ENCODE data around the gene GARIN5B. TPM values are rescaled to one million over a fixed set of nuclear protein-coding genes. Genes with fewer than 3 reads are reported as not detected.
A peak's percentile ranks its signal among the peaks of the same experiment; 100 is the strongest.

GARIN5B gene
- total and polyA plus RNA-seq, 2 of the 4 experiments (the other 2 are of a cell fraction): not detected

DNA sequence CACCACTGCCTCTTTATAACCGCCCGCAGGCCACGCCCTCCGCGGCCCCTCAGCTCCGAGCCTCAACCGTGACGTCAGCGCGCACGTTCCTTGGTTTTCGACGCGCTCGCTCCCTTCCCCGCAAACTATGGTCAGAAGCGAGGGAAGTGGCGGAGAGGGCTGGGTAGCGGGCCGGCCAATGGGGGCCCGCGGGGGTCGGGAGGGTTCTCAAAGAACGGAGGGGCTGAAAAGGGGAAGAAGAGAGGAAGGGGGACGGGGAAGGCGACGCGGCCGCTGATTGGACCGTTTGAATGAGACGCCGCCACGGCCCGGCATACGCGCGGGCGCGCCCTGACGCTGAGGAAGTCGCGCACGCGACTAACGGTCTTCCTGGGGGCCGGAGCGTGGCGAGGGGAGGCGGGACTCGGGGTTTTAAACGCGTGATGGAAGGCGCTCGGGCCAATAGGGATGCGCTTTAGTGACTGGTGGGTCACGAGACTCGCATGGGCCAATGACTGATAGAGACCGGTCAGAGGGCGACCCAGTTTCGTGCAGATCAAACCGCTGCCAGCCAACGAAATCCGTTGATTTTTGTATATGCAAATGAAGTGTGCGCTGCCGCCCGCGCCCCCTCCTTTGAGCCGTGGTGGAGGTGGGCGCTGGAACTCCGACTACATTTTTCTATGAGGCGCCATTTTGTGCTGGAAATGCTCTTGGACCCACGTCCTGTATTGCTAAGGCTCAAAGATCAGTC is 44.9 kb upstream of the GARIN5B start:
- Histone ChIP-seq H2BK5ac (ENCODE audit: low read depth, low read length, poor library complexity, severe bottlenecking) (peak overlapping the region; percentile 94), H3K79me1 (ENCODE audit: low read depth in 1 of 2, low read length in 2 of 2) (peaks cover 5 to 32% of the 10 kb centered on the region in 2 experiments; a peak in 3 of 4 replicates), H3K9ac (ENCODE audit: low read depth, low read length) (peak overlapping the region; percentile 63), H3K4me2 (ENCODE audit: low read depth, low read length) (peak overlapping the region; percentile 87), H4K20me1 (ENCODE audit: insufficient read depth, low read length) (peaks cover 37% of the 10 kb centered on the region), H3K4ac (ENCODE audit: low read depth, low read length) (peak overlapping the region; percentile 100), H2BK120ac (ENCODE audit: low read depth, low read length) (peak overlapping the region; percentile 98), H3K4me1 (ENCODE audit: control insufficient read depth, insufficient read depth, low read length) (peaks cover 17% of the 10 kb centered on the region), H3K4me3 (ENCODE audit: insufficient read depth, low read depth, low read length) (peak overlapping the region; percentile 64), H2BK20ac (ENCODE audit: low read depth, low read length) (peak overlapping the region; percentile 83), H2AFZ (replicated peaks; ENCODE audit: low read length, poor library complexity) (peak overlapping the region; percentile 96), H3K23ac (ENCODE audit: low read depth, low read length) (peak overlapping the region; percentile 96), H3K56ac (ENCODE audit: extremely low read depth, insufficient read depth, low read length) (peak overlapping the region; percentile 95), H2AK9ac (replicated peaks; ENCODE audit: low read depth, low read length, poor library complexity) (peak overlapping the region; percentile 100), H2BK15ac (ENCODE audit: low read depth, low read length) (peak overlapping the region; percentile 100), H3K9me1 (ENCODE audit: insufficient read depth, low read length) (peaks cover 19% of the 10 kb centered on the region), H3K36me3 (ENCODE audit: control insufficient read depth, insufficient read depth, low read length) (peaks cover 20% of the 10 kb centered on the region), H3K18ac (ENCODE audit: low read depth, low read length) (peak overlapping the region; percentile 96), H3K27ac (ENCODE audit: insufficient read depth, low read length) (peak overlapping the region; percentile 94), H3K27me3 (ENCODE audit: control insufficient read depth, insufficient read depth, low read length) (no peaks in the 10 kb centered on the region), H2AK5ac (ENCODE audit: low read depth, low read length) (peak overlapping the region; percentile 99), H3K9me3 (ENCODE audit: control insufficient read depth, insufficient read depth, low read length) (no peaks in the 10 kb centered on the region), H4K8ac (ENCODE audit: low read depth in 2 of 2, low read length in 2 of 2) (peak overlapping the region; percentile 100), H4K91ac (ENCODE audit: insufficient read depth, low read depth, low read length) (peak overlapping the region; percentile 100), H3K14ac (replicated peaks; ENCODE audit: low read depth, low read length) (peak overlapping the region; percentile 99), H4K5ac (ENCODE audit: low read depth, low read length) (peak overlapping the region; percentile 99)
- in situ Hi-C loops (cut with MboI; ENCODE audit: low sequenced_read_pairs): no loop called here
- CTCF ChIA-PET: no interaction called here
- WGBS, 2 experiments (ENCODE audit: extremely low coverage in 2 of 2, insufficient read length in 1 of 2): 0% methylated on average over 36 of the region's 72 CpGs; no CpG with 5 or more reads in 1 of the 2 experiments
- POLR2A ChIA-PET (ENCODE audit: unreplicated experiment): interaction anchor here (0.5 to 1.4 kb wide), 6 partner anchors 10 to 248 kb away, joined by 3 to 9 read pairs (median 4); no protein-coding TSS in a partner anchor
- no TSS peak for BruUV-seq (replicated peaks)
- DNase-seq (peak; percentile 99), ATAC-seq (ENCODE audit: low read depth) (peak; percentile 92)
- dilution Hi-C loops (cut with HindIII; ENCODE audit: low sequenced_read_pairs, unreplicated experiment): no loop called here
- intact Hi-C loops (cut with micrococcal nuclease): loop anchor here (5.0 kb wide), 1 partner anchor 94 kb away; no protein-coding TSS in a partner anchor
- TF ChIP-seq POLR2A (IDR thresholded peaks at IDR 0.05; ENCODE audit: low read depth, low read length): no peak
- TF ChIP-seq, protein P1, sequence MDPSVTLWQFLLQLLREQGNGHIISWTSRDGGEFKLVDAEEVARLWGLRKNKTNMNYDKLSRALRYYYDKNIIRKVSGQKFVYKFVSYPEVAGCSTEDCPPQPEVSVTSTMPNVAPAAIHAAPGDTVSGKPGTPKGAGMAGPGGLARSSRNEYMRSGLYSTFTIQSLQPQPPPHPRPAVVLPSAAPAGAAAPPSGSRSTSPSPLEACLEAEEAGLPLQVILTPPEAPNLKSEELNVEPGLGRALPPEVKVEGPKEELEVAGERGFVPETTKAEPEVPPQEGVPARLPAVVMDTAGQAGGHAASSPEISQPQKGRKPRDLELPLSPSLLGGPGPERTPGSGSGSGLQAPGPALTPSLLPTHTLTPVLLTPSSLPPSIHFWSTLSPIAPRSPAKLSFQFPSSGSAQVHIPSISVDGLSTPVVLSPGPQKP (IDR thresholded peaks at IDR 0.05; ENCODE audit: borderline replicate concordance, low read depth, low read length): no peak
- no peak for TF ChIP-seq RCOR1 (IDR thresholded peaks at IDR 0.05; ENCODE audit: insufficient replicate concordance, low read length)
- TF ChIP-seq, protein P2, sequence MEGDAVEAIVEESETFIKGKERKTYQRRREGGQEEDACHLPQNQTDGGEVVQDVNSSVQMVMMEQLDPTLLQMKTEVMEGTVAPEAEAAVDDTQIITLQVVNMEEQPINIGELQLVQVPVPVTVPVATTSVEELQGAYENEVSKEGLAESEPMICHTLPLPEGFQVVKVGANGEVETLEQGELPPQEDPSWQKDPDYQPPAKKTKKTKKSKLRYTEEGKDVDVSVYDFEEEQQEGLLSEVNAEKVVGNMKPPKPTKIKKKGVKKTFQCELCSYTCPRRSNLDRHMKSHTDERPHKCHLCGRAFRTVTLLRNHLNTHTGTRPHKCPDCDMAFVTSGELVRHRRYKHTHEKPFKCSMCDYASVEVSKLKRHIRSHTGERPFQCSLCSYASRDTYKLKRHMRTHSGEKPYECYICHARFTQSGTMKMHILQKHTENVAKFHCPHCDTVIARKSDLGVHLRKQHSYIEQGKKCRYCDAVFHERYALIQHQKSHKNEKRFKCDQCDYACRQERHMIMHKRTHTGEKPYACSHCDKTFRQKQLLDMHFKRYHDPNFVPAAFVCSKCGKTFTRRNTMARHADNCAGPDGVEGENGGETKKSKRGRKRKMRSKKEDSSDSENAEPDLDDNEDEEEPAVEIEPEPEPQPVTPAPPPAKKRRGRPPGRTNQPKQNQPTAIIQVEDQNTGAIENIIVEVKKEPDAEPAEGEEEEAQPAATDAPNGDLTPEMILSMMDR (conservative IDR thresholded peaks at IDR 0.05; ENCODE audit: low read depth, low read length): 0 out of 2 replicates have a peak, but pooled peaks have one; percentile 3
- TF ChIP-seq, protein P3, sequence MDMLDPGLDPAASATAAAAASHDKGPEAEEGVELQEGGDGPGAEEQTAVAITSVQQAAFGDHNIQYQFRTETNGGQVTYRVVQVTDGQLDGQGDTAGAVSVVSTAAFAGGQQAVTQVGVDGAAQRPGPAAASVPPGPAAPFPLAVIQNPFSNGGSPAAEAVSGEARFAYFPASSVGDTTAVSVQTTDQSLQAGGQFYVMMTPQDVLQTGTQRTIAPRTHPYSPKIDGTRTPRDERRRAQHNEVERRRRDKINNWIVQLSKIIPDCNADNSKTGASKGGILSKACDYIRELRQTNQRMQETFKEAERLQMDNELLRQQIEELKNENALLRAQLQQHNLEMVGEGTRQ (IDR thresholded peaks at IDR 0.05; ENCODE audit: low read depth, low read length): peak; percentile 97
- no peak for TF ChIP-seq FOS (IDR thresholded peaks at IDR 0.05; ENCODE audit: low read depth, low read length)
- peak; percentile 98 for TF ChIP-seq MAZ (IDR thresholded peaks at IDR 0.05; ENCODE audit: borderline replicate concordance, low read depth, low read length)
- no peak for TF ChIP-seq CHD1 (IDR thresholded peaks at IDR 0.05; ENCODE audit: low read depth, low read length)
- no peak for TF ChIP-seq RAD21 (IDR thresholded peaks at IDR 0.05; ENCODE audit: low read length)
- TF ChIP-seq BHLHE40 (IDR thresholded peaks at IDR 0.05; ENCODE audit: low read depth, low read length): peak; percentile 97
- no peak for TF ChIP-seq MAFK (IDR thresholded peaks at IDR 0.05; ENCODE audit: low read depth, low read length)
- no peak for TF ChIP-seq CEBPB (IDR thresholded peaks at IDR 0.05; ENCODE audit: low read depth, low read length)
- TF ChIP-seq MXI1 (IDR thresholded peaks at IDR 0.05; ENCODE audit: borderline replicate concordance, low read depth, low read length): peak; percentile 67; the same call in 1 of the 2 replicates
- TF ChIP-seq NFE2L2 (IDR thresholded peaks at IDR 0.05; ENCODE audit: low read depth, low read length): no peak
